PC-9 (cell line): ENCODE measurements around the gene IFNAR2.

Source experiments
- CTCF ChIP-seq: fragments of 200-600 bp; sonication (generic); conservative IDR thresholded peaks from 2 replicates; pipeline ENCODE4 v1.6.1; 2017; ENCODE audit warnings: mixed run types, antibody characterized with exemption, mild to moderate bottlenecking, moderate library complexity
- EZH2 ChIP-seq: fragments of 200-600 bp; sonication (generic); IDR thresholded peaks from 2 replicates; pipeline ENCODE4 v1.8.0; 2017; ENCODE audit warnings: antibody characterized with exemption, low read depth

- TF ChIP-seq CTCF (no peak), EZH2 (no peak)
Measured at GRCh38 chr21:33244082-33244778, 14.5 kb downstream of the IFNAR2 start.
